Measurements from ENCODE around the gene STMN3. TPM values are rescaled to one million over a fixed set of nuclear protein-coding genes. Genes with fewer than 3 reads are reported as not detected.

Gene STMN3
- polyA plus RNA-seq, 1 of the 3 experiments (the other 2 are of a cell fraction), result 111 TPM

DNA sequence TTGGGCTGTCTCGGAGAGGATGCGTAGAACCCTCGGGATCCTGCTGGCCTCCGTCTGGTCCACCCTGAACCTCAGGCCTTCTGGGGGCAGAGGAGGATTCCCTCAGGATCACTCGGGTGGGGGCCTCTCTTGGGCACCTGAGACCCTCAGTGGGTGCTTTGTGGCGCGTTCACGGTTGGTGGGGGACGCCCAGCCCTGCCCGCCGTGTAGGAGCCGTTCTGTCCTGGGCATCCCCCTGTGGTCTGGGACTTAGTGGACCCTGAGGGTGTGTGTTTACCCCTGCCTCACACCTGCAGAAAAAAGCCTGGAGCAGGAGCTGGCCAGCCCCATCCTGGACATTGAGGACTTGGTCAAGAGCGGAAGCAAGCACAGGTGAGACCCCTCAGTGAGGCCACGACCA is 12.5 kb upstream of the STMN3 start:
- no peak for DNase-seq
- 96% methylated on average over 11 of the region's 14 CpGs for WGBS (ENCODE audit: low lambda C conversion rate)
- Histone ChIP-seq H3K4me2 (no peak overlapping the region), H3K4me3 (ENCODE audit: low read depth in 2 of 2, low read length in 1 of 2) (no peak overlapping the region), H3K27ac (ENCODE audit: low read depth in 2 of 2, low read length in 1 of 2) (no peak overlapping the region), H3F3A (replicated peaks; ENCODE audit: insufficient read depth) (no peaks in the 10 kb centered on the region), H3K9ac (no peak overlapping the region), H2AFZ (ENCODE audit: low read depth) (no peak overlapping the region), H3K9me3 (no peaks in the 10 kb centered on the region), H3K4me1 (ENCODE audit: control insufficient read depth in 1 of 2, insufficient read depth in 2 of 2, low read depth in 1 of 2, low read length in 1 of 2) (no peaks in the 10 kb centered on the region), H3K27me3 (ENCODE audit: insufficient read depth) (no peaks in the 10 kb centered on the region), H4K20me1 (ENCODE audit: insufficient read depth) (no peaks in the 10 kb centered on the region), H3K9me2 (no peaks in the 10 kb centered on the region), H3K79me2 (ENCODE audit: insufficient read depth) (peaks cover 9% of the 10 kb centered on the region; the same call in 1 of the 2 replicates), H3K36me3 (replicated peaks in 1 of 2; ENCODE audit: control insufficient read depth in 1 of 2, insufficient read depth in 2 of 2, low read length in 1 of 2) (peaks cover 0 to 61% of the 10 kb centered on the region in 2 experiments)
- TF ChIP-seq TAF1 (IDR thresholded peaks at IDR 0.05; ENCODE audit: borderline replicate concordance, low read depth, low read length), result no peak
- TF ChIP-seq, protein P1, sequence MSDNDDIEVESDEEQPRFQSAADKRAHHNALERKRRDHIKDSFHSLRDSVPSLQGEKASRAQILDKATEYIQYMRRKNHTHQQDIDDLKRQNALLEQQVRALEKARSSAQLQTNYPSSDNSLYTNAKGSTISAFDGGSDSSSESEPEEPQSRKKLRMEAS (IDR thresholded peaks at IDR 0.05; ENCODE audit: low read depth), result no peak
- no peak for TF ChIP-seq NFIC (IDR thresholded peaks at IDR 0.05; ENCODE audit: borderline replicate concordance)
- TF ChIP-seq, protein P2, sequence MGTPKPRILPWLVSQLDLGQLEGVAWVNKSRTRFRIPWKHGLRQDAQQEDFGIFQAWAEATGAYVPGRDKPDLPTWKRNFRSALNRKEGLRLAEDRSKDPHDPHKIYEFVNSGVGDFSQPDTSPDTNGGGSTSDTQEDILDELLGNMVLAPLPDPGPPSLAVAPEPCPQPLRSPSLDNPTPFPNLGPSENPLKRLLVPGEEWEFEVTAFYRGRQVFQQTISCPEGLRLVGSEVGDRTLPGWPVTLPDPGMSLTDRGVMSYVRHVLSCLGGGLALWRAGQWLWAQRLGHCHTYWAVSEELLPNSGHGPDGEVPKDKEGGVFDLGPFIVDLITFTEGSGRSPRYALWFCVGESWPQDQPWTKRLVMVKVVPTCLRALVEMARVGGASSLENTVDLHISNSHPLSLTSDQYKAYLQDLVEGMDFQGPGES (IDR thresholded peaks at IDR 0.05; ENCODE audit: low read depth, low read length), result no peak
- TF ChIP-seq EZH2phosphoT487 (IDR thresholded peaks at IDR 0.05; ENCODE audit: borderline replicate concordance, low read depth), result no peak
- TF ChIP-seq SIN3A (IDR thresholded peaks at IDR 0.05; ENCODE audit: borderline replicate concordance, low read depth, low read length), result no peak
- TF ChIP-seq, protein P3, sequence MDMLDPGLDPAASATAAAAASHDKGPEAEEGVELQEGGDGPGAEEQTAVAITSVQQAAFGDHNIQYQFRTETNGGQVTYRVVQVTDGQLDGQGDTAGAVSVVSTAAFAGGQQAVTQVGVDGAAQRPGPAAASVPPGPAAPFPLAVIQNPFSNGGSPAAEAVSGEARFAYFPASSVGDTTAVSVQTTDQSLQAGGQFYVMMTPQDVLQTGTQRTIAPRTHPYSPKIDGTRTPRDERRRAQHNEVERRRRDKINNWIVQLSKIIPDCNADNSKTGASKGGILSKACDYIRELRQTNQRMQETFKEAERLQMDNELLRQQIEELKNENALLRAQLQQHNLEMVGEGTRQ (IDR thresholded peaks at IDR 0.05; ENCODE audit: borderline replicate concordance, low read depth, low read length), result no peak
- TF ChIP-seq, protein P4, sequence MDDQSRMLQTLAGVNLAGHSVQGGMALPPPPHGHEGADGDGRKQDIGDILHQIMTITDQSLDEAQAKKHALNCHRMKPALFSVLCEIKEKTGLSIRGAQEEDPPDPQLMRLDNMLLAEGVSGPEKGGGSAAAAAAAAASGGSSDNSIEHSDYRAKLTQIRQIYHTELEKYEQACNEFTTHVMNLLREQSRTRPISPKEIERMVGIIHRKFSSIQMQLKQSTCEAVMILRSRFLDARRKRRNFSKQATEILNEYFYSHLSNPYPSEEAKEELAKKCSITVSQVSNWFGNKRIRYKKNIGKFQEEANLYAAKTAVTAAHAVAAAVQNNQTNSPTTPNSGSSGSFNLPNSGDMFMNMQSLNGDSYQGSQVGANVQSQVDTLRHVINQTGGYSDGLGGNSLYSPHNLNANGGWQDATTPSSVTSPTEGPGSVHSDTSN (IDR thresholded peaks at IDR 0.05), result no peak
- TF ChIP-seq, protein P5, sequence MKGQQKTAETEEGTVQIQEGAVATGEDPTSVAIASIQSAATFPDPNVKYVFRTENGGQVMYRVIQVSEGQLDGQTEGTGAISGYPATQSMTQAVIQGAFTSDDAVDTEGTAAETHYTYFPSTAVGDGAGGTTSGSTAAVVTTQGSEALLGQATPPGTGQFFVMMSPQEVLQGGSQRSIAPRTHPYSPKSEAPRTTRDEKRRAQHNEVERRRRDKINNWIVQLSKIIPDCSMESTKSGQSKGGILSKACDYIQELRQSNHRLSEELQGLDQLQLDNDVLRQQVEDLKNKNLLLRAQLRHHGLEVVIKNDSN (IDR thresholded peaks at IDR 0.05; ENCODE audit: borderline replicate concordance, low read depth), result no peak
- TF ChIP-seq GATA2 (CRISPR knock-in tag; IDR thresholded peaks at IDR 0.05), result no peak
- TF ChIP-seq SMC3 (IDR thresholded peaks at IDR 0.05; ENCODE audit: low read depth, low read length), result no peak
- TF ChIP-seq GABPA (IDR thresholded peaks at IDR 0.05; ENCODE audit: low read depth), result no peak
- TF ChIP-seq RCOR1 (IDR thresholded peaks at IDR 0.05; ENCODE audit: low read length), result no peak
- no peak for TF ChIP-seq CHD2 (IDR thresholded peaks at IDR 0.05; ENCODE audit: low read length, partially characterized antibody)
- no peak for TF ChIP-seq POLR2AphosphoS5 (IDR thresholded peaks at IDR 0.05; ENCODE audit: low read depth, low read length)
- no peak for TF ChIP-seq NRF1 (IDR thresholded peaks at IDR 0.05; ENCODE audit: low read depth, low read length)
- no peak for TF ChIP-seq RXRA (IDR thresholded peaks at IDR 0.05; ENCODE audit: borderline replicate concordance, low read depth)
- CTCF ChIA-PET, result no interaction called here
- POLR2A ChIA-PET, result no interaction called here
